Liver (tissue), 3 donors: ENCODE measurements around the gene ARX.

ENCODE experiments used
- ATF3 ChIP-seq: IDR thresholded peaks from 2 replicates; pipeline ENCODE4 v1.6.1; 2016; ENCODE audit warnings: antibody characterized with exemption
- CTCF ChIP-seq: fragments of 150-350 bp; IDR thresholded peaks from 2 replicates; pipeline ENCODE4 v1.5.1; 2017; ENCODE audit warnings: improper control_type of control experiment, low read depth, low read length; ENCODE audit not compliant: missing input control
- EGR1 ChIP-seq, 2 donors: IDR thresholded peaks; 2 replicates each; pipeline ENCODE4 v1.6.1; 2016 to 2018; ENCODE audit warnings: antibody characterized with exemption in 2 of 2, low read depth in 2 of 2
- GABPA ChIP-seq, 2 donors: IDR thresholded peaks in 1 of 2; conservative IDR thresholded peaks in 1 of 2; 2 replicates each; pipeline ENCODE4 v1.6.1; 2016; ENCODE audit warnings: antibody characterized with exemption in 2 of 2, mild to moderate bottlenecking in 1 of 2, moderate library complexity in 1 of 2
- HNF4G ChIP-seq: IDR thresholded peaks from 2 replicates; pipeline ENCODE4 v1.6.1; 2016; ENCODE audit warnings: antibody characterized with exemption
- JUND ChIP-seq, 2 donors: IDR thresholded peaks; 2 replicates each; pipeline ENCODE4 v1.6.1; 2016; ENCODE audit warnings: antibody characterized with exemption in 2 of 2
- MAX ChIP-seq: IDR thresholded peaks from 2 replicates; pipeline ENCODE4 v1.6.1; 2016; ENCODE audit warnings: antibody characterized with exemption
- RAD21 ChIP-seq, 2 donors: IDR thresholded peaks; 2 replicates each; pipeline ENCODE4 v1.6.1; 2016; ENCODE audit warnings: antibody characterized with exemption in 2 of 2, mild to moderate bottlenecking in 2 of 2
- REST ChIP-seq: IDR thresholded peaks from 2 replicates; pipeline ENCODE4 v1.6.1; 2016; ENCODE audit warnings: antibody characterized with exemption, mild to moderate bottlenecking
- SP1 ChIP-seq: IDR thresholded peaks from 2 replicates; pipeline ENCODE4 v1.6.1; 2018; ENCODE audit warnings: antibody characterized with exemption, mild to moderate bottlenecking
- TAF1 ChIP-seq: conservative IDR thresholded peaks from 2 replicates; pipeline ENCODE4 v1.6.1; 2016; ENCODE audit warnings: antibody characterized with exemption, mild to moderate bottlenecking
- YY1 ChIP-seq: IDR thresholded peaks from 2 replicates; pipeline ENCODE4 v1.6.1; 2016; ENCODE audit warnings: antibody characterized with exemption, mild to moderate bottlenecking
- ZBTB33 ChIP-seq: IDR thresholded peaks from 2 replicates; pipeline ENCODE4 v1.6.1; 2016; ENCODE audit warnings: antibody characterized with exemption
- donor health status: healthy.
- donor health status: healthy.

GRCh38 chrX:25012433-25012735, 3.4 kb downstream of the ARX start:
- TF ChIP-seq ATF3: no peak
- TF ChIP-seq ZBTB33: no peak
- TF ChIP-seq CTCF: no peak
- no peak for TF ChIP-seq TAF1
- TF ChIP-seq SP1: no peak
- no peak for TF ChIP-seq GABPA (IDR thresholded peaks at IDR 0.05 in 1 of 2, conservative IDR thresholded peaks at IDR 0.05 in 1 of 2)
- no peak for TF ChIP-seq MAX
- TF ChIP-seq RAD21 (IDR thresholded peaks at IDR 0.05): no peak
- no peak for TF ChIP-seq REST
- TF ChIP-seq HNF4G: no peak
- no peak for TF ChIP-seq YY1
- no peak for TF ChIP-seq JUND (IDR thresholded peaks at IDR 0.05)
- TF ChIP-seq EGR1 (IDR thresholded peaks at IDR 0.05; ENCODE audit: low read depth in 2 of 2): no peak
